22Rv1 (cell line): ENCODE measurements around the gene PIGO.

ENCODE experiments used
- H3K27ac ChIP-seq: fragments of 450-650 bp; 2 replicates; pipeline ENCODE4 v1.5.1; 2017
- ZFX ChIP-seq: fragments of 450-650 bp; IDR thresholded peaks from 2 replicates; pipeline ENCODE4 v1.6.1; 2017; ENCODE audit warnings: antibody characterized with exemption, borderline replicate concordance
- TF ChIP-seq, protein P1 (sequence below): fragments of 450-650 bp; IDR thresholded peaks from 2 replicates; pipeline ENCODE4 v1.5.1; 2017; ENCODE audit warnings: mild to moderate bottlenecking

PIGO gene

GRCh38 chr9:35042891-35043545 is 53.4 kb downstream of the PIGO start:
- TF ChIP-seq ZFX: no peak
- TF ChIP-seq, protein P1, sequence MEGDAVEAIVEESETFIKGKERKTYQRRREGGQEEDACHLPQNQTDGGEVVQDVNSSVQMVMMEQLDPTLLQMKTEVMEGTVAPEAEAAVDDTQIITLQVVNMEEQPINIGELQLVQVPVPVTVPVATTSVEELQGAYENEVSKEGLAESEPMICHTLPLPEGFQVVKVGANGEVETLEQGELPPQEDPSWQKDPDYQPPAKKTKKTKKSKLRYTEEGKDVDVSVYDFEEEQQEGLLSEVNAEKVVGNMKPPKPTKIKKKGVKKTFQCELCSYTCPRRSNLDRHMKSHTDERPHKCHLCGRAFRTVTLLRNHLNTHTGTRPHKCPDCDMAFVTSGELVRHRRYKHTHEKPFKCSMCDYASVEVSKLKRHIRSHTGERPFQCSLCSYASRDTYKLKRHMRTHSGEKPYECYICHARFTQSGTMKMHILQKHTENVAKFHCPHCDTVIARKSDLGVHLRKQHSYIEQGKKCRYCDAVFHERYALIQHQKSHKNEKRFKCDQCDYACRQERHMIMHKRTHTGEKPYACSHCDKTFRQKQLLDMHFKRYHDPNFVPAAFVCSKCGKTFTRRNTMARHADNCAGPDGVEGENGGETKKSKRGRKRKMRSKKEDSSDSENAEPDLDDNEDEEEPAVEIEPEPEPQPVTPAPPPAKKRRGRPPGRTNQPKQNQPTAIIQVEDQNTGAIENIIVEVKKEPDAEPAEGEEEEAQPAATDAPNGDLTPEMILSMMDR: no peak
- no peak overlapping the region for H3K27ac ChIP-seq

DNA sequence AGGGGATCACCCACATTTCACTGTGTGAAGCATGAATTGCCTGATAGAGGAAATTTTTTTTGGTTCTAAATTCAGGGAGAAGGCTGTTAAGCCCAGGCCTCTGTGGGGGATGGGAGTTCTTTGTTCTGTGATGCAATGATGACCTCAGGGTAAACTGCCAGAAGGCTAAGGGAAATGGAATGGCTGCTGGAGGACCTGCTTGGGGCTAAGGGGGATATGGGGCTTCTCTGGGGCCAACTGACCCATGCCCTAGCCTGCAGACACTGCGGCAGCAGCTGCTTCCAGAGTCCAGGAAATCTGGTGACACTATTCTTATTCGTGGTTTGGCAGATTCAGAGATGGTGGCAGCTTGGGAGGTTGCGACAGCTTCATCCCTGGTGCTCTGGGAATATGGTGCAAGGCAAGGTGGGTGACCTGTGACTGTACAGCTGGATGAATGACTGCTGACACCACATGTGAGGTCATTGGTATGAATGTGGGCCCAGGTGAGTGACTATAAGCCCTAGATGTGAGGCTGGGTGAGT is 54.2 kb downstream of the PIGO start:
- TF ChIP-seq, protein P1: no peak
- no peak for TF ChIP-seq ZFX
- no peak overlapping the region for H3K27ac ChIP-seq
